Activated T-helper 9 cell treated with anti-CD3 and anti-CD28 coated beads, Interleukin-2, amount 50 U/mL, for 16 hours (primary cell): ENCODE data around the gene FOXJ3.

Experiments
- DNase-seq: peaks from one replicate; pipeline ENCODE4 v3.0.0-alpha.2; 2020; ENCODE audit warnings: low read depth

FOXJ3 gene

GRCh38 chr1:42167611-42168390 is 167.2 kb downstream of the FOXJ3 start:
- DNase-seq, result no peak

GRCh38 chr1:42165511-42166210 is 169.4 kb downstream of the FOXJ3 start:
- DNase-seq, result no peak

GRCh38 chr1:42164551-42165420 is 170.2 kb downstream of the FOXJ3 start, which contains the start of gene GUCA2A:
GUCA2A (minus strand) TSS chr1:42164745; CDS start chr1:42164712, 33 bp downstream.
- no peak for DNase-seq

GRCh38 chr1:42163536-42164503 is 171.2 kb downstream of the FOXJ3 start:
- no peak for DNase-seq

GRCh38 chr1:42163114-42163513 is 171.9 kb downstream of the FOXJ3 start:
- no peak for DNase-seq

GRCh38 chr1:42162181-42162580 is 172.9 kb downstream of the FOXJ3 start:
- no peak for DNase-seq

GRCh38 chr1:42158189-42158588 is 176.8 kb downstream of the FOXJ3 start:
- no peak for DNase-seq

GRCh38 chr1:42157667-42158066 is 177.4 kb downstream of the FOXJ3 start:
- DNase-seq, result no peak

GRCh38 chr1:42155362-42155761 is 179.7 kb downstream of the FOXJ3 start:
- no peak for DNase-seq

GRCh38 chr1:42154685-42155084 is 180.3 kb downstream of the FOXJ3 start:
- no peak for DNase-seq

- DNase-seq, result no peak
Observed at GRCh38 chr1:42153624-42154023, 181.4 kb downstream of the FOXJ3 start.

GRCh38 chr1:42152907-42153600 is 182.0 kb downstream of the FOXJ3 start, which contains the start of gene GUCA2B:
GUCA2B (plus strand) TSS chr1:42153410; CDS start chr1:42153451, 41 bp downstream.
- no peak for DNase-seq

GRCh38 chr1:42152119-42152518 is 182.9 kb downstream of the FOXJ3 start:
- DNase-seq, result no peak

GRCh38 chr1:42150651-42151050 is 184.4 kb downstream of the FOXJ3 start:
- no peak for DNase-seq

- DNase-seq, result no peak
Observed at GRCh38 chr1:42148166-42148565, 186.9 kb downstream of the FOXJ3 start.

- DNase-seq, result peak; percentile 34
Observed at GRCh38 chr1:42146626-42147320, 188.3 kb downstream of the FOXJ3 start.

GRCh38 chr1:42145764-42146625 is 189.0 kb downstream of the FOXJ3 start:
- DNase-seq, result no peak

GRCh38 chr1:42145389-42145716 is 189.7 kb downstream of the FOXJ3 start:
- no peak for DNase-seq
